Trophoblast cell (in vitro differentiated cells and primary cell): Measurements from ENCODE around the gene SPPL2B.

ENCODE experiments used
- DNase-seq, 2 donors: peaks; one replicate each; pipeline ENCODE4 v3.0.0-alpha.2; 2016
- H2AFZ ChIP-seq: 2 replicates; pipeline ENCODE4 v1.6.1; 2013; ENCODE audit warnings: low read length, moderate library complexity, mild to moderate bottlenecking; ENCODE audit not compliant: insufficient read depth, poor library complexity
- H2AK5ac ChIP-seq: 2 replicates; pipeline ENCODE4 v1.6.1; 2013; ENCODE audit warnings: mild to moderate bottlenecking, low read length
- H2BK120ac ChIP-seq: 2 replicates; pipeline ENCODE4 v1.6.1; 2013; ENCODE audit warnings: low read length, mild to moderate bottlenecking, moderate library complexity; ENCODE audit not compliant: insufficient read depth, poor library complexity
- H2BK12ac ChIP-seq: 2 replicates; pipeline ENCODE4 v1.6.1; 2013; ENCODE audit warnings: mild to moderate bottlenecking, low read length, moderate library complexity
- H2BK5ac ChIP-seq: 2 replicates; pipeline ENCODE4 v1.6.1; 2013; ENCODE audit warnings: low read length, low read depth, moderate library complexity, mild to moderate bottlenecking; ENCODE audit not compliant: poor library complexity
- H3K14ac ChIP-seq: 2 replicates; pipeline ENCODE4 v1.6.1; 2013; ENCODE audit warnings: mild to moderate bottlenecking, low read length
- H3K18ac ChIP-seq: 2 replicates; pipeline ENCODE4 v1.6.1; 2013; ENCODE audit warnings: mild to moderate bottlenecking, low read length
- H3K23ac ChIP-seq: 2 replicates; pipeline ENCODE4 v1.6.1; 2013; ENCODE audit warnings: low read length
- H3K27ac ChIP-seq: 2 replicates; pipeline ENCODE4 v1.5.1; 2013; ENCODE audit warnings: low read depth, mild to moderate bottlenecking, inconsistent platforms, low read length, moderate library complexity
- H3K27me3 ChIP-seq: 2 replicates; pipeline ENCODE4 v1.6.1; 2013; ENCODE audit warnings: inconsistent platforms, mild to moderate bottlenecking, low read length, moderate library complexity; ENCODE audit not compliant: insufficient read depth
- H3K36me3 ChIP-seq, 2 experiments: 1 replicate in 1 of 2; 2 replicates in 1 of 2; pipeline ENCODE4 v1.6.1; 2013; ENCODE audit warnings: low read length in 2 of 2, mild to moderate bottlenecking in 2 of 2, moderate library complexity in 1 of 2; ENCODE audit not compliant: insufficient read depth in 2 of 2, control insufficient read depth in 1 of 2
- H3K4ac ChIP-seq: 2 replicates; pipeline ENCODE4 v1.6.1; 2013; ENCODE audit warnings: low read depth, mild to moderate bottlenecking, low read length, moderate library complexity
- H3K4me1 ChIP-seq, 2 experiments: 1 replicate in 1 of 2; 2 replicates in 1 of 2; pipeline ENCODE4 v1.6.1; 2013; ENCODE audit warnings: low read length in 2 of 2, mild to moderate bottlenecking in 2 of 2, moderate library complexity in 1 of 2; ENCODE audit not compliant: insufficient read depth in 2 of 2, control insufficient read depth in 1 of 2
- H3K4me2 ChIP-seq: 2 replicates; pipeline ENCODE4 v1.6.1; 2013; ENCODE audit warnings: inconsistent platforms, mild to moderate bottlenecking, low read length, moderate library complexity
- H3K4me3 ChIP-seq: 2 replicates; pipeline ENCODE4 v1.5.1; 2013; ENCODE audit warnings: mild to moderate bottlenecking, low read depth, low read length, inconsistent platforms
- H3K79me1 ChIP-seq: one replicate; pipeline ENCODE4 v1.6.1; 2013; ENCODE audit warnings: low read length
- H3K79me2 ChIP-seq: 2 replicates; pipeline ENCODE4 v1.6.1; 2013; ENCODE audit warnings: low read length, mild to moderate bottlenecking; ENCODE audit not compliant: control insufficient read depth, insufficient read depth, poor library complexity
- H3K9ac ChIP-seq: 2 replicates; pipeline ENCODE4 v1.6.1; 2013; ENCODE audit warnings: mild to moderate bottlenecking, low read length
- H3K9me3 ChIP-seq: 2 replicates; pipeline ENCODE4 v1.6.1; 2013; ENCODE audit warnings: low read depth, mild to moderate bottlenecking, control low read depth, inconsistent platforms, low read length; ENCODE audit not compliant: insufficient read depth
- H4K12ac ChIP-seq: 2 replicates; pipeline ENCODE4 v1.6.1; 2013; ENCODE audit warnings: low read depth, mild to moderate bottlenecking, low read length, moderate library complexity
- H4K8ac ChIP-seq: 2 replicates; pipeline ENCODE4 v1.6.1; 2013; ENCODE audit warnings: low read depth, mild to moderate bottlenecking, low read length, moderate library complexity
- H4K91ac ChIP-seq: one replicate; pipeline ENCODE4 v1.6.1; 2013; ENCODE audit warnings: low read depth, mild to moderate bottlenecking, low read length, moderate library complexity
- WGBS: extraction: QIAGEN DNeasy Blood & Tissue Kit; methylation state at CpG from one replicate; pipeline ENCODE4 v1.1.7; 2013; ENCODE audit warnings: missing lambda C conversion rate; ENCODE audit not compliant: insufficient read length, insufficient coverage; ENCODE audit errors: extremely low coverage; 5-methylcytosine and 5-hydroxymethylcytosine counted together

SPPL2B gene

GRCh38 chr19:2355168-2356035 lies 26.9 kb downstream of the SPPL2B start:
- H3K18ac ChIP-seq = no peak overlapping the region
- H3K23ac ChIP-seq = no peak overlapping the region
- H3K9ac ChIP-seq = no peak overlapping the region
- H2BK12ac ChIP-seq = no peak overlapping the region
- H3K4me1 ChIP-seq = no peaks in the 10 kb centered on the region
- no peaks in the 10 kb centered on the region for H3K79me2 ChIP-seq
- H4K8ac ChIP-seq = no peak overlapping the region
- no peak overlapping the region for H3K14ac ChIP-seq
- H3K27me3 ChIP-seq = no peaks in the 10 kb centered on the region
- H2AK5ac ChIP-seq = no peak overlapping the region
- no peak overlapping the region for H3K4ac ChIP-seq
- peaks cover 17 to 23% of the 10 kb centered on the region in 2 experiments for H3K36me3 ChIP-seq
- no CpG with 5 or more reads among the region's 24 CpGs for WGBS
- H3K4me2 ChIP-seq = no peak overlapping the region
- H2AFZ ChIP-seq = no peak overlapping the region
- no peak overlapping the region for H3K4me3 ChIP-seq
- H2BK120ac ChIP-seq = no peak overlapping the region
- H2BK5ac ChIP-seq = no peak overlapping the region
- H3K9me3 ChIP-seq = peaks cover under 1% of the 10 kb centered on the region
- H4K12ac ChIP-seq = no peak overlapping the region
- H4K91ac ChIP-seq = no peak overlapping the region
- H3K79me1 ChIP-seq = no peaks in the 10 kb centered on the region
- DNase-seq = no peak
- no peak overlapping the region for H3K27ac ChIP-seq

GRCh38 chr19:2356036-2356646 lies 27.7 kb downstream of the SPPL2B start:
- H3K18ac ChIP-seq = no peak overlapping the region
- no peak for DNase-seq

GRCh38 chr19:2357279-2358206 lies 29.1 kb downstream of the SPPL2B start:
- Histone ChIP-seq H2AFZ (no peak overlapping the region), H2BK5ac (no peak overlapping the region), H2BK12ac (no peak overlapping the region), H3K79me2 (no peaks in the 10 kb centered on the region), H3K27ac (no peak overlapping the region), H2BK120ac (no peak overlapping the region), H4K91ac (no peak overlapping the region), H3K9me3 (peaks cover 4% of the 10 kb centered on the region), H3K36me3 (peaks cover 17 to 19% of the 10 kb centered on the region in 2 experiments), H4K8ac (no peak overlapping the region), H3K4ac (no peak overlapping the region), H4K12ac (no peak overlapping the region), H3K23ac (no peak overlapping the region), H3K27me3 (no peaks in the 10 kb centered on the region), H3K18ac (no peak overlapping the region), H3K4me3 (no peak overlapping the region), H3K79me1 (no peaks in the 10 kb centered on the region), H3K14ac (no peak overlapping the region), H3K4me1 (no peaks in the 10 kb centered on the region), H2AK5ac (no peak overlapping the region), H3K4me2 (no peak overlapping the region), H3K9ac (no peak overlapping the region)
- DNase-seq = no peak
- WGBS = 100% methylated on average over 3 of the region's 3 CpGs

More at GRCh38 chr19:2356036-2356646, 27.7 kb downstream of the SPPL2B start:
- Histone ChIP-seq H3K23ac (no peak overlapping the region), H3K14ac (no peak overlapping the region), H3K4me1 (no peaks in the 10 kb centered on the region), H3K79me1 (no peaks in the 10 kb centered on the region), H3K79me2 (no peaks in the 10 kb centered on the region), H3K4ac (no peak overlapping the region), H2BK5ac (no peak overlapping the region), H3K9me3 (peaks cover 4% of the 10 kb centered on the region), H2BK120ac (no peak overlapping the region), H4K8ac (no peak overlapping the region), H3K9ac (no peak overlapping the region), H3K27ac (no peak overlapping the region), H4K12ac (no peak overlapping the region), H3K36me3 (peaks cover 17 to 23% of the 10 kb centered on the region in 2 experiments), H3K27me3 (no peaks in the 10 kb centered on the region), H2BK12ac (no peak overlapping the region), H4K91ac (no peak overlapping the region), H2AK5ac (no peak overlapping the region), H3K4me3 (no peak overlapping the region), H3K4me2 (no peak overlapping the region), H2AFZ (no peak overlapping the region)
- no CpG with 5 or more reads among the region's 21 CpGs for WGBS

DNA sequence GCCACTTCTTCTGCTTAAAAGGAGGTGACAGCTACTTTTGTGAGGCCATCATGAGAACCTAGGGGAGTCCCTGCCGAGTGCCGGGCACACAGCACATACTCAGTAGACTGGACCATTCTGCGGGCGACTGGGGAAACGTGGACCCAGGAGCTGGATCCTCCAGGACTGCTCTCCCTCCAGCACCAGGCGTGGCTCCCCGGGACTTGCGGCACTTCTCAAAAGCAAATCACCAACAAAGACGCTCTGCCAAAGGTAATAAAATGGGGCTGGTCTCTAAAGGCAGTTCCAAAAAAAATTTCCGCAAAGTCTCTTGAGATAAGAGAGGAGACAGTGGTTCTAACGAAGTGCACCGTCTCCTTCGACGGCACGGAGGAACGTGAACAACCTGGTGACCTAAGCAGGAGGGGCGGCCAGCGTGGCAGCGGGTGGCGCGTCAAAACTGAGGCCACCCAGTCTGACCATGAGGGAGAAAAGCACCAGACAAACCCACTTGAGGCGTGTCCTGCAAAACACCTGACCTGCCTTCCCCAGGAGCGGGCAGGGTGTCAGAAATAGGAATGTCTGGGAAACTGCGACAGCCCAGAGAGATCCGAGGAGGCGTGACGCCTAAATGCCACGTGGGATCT lies 30.2 kb downstream of the SPPL2B start:
- no peak overlapping the region for H3K4me2 ChIP-seq
- no CpG with 5 or more reads among the region's 28 CpGs for WGBS

More for the DNA sequence above, 30.2 kb downstream of the SPPL2B start:
- no peak overlapping the region for H3K4ac ChIP-seq
- no peak overlapping the region for H2BK5ac ChIP-seq
- no peak overlapping the region for H3K4me3 ChIP-seq
- no peaks in the 10 kb centered on the region for H3K4me1 ChIP-seq
- H3K36me3 ChIP-seq = peaks cover 6 to 8% of the 10 kb centered on the region in 2 experiments
- no peak overlapping the region for H3K14ac ChIP-seq
- H3K27me3 ChIP-seq = no peaks in the 10 kb centered on the region
- H2AK5ac ChIP-seq = no peak overlapping the region
- no peak overlapping the region for H4K91ac ChIP-seq
- H3K18ac ChIP-seq = no peak overlapping the region
- no peak overlapping the region for H2AFZ ChIP-seq
- no peak overlapping the region for H3K9ac ChIP-seq
- H4K8ac ChIP-seq = no peak overlapping the region
- H4K12ac ChIP-seq = no peak overlapping the region
- peaks cover 4% of the 10 kb centered on the region for H3K9me3 ChIP-seq
- H2BK120ac ChIP-seq = no peak overlapping the region
- H3K23ac ChIP-seq = no peak overlapping the region
- H2BK12ac ChIP-seq = no peak overlapping the region
- DNase-seq = no peak
- H3K79me1 ChIP-seq = no peaks in the 10 kb centered on the region
- no peak overlapping the region for H3K27ac ChIP-seq
- H3K79me2 ChIP-seq = no peaks in the 10 kb centered on the region
